LHCN-M2 (cell line): ENCODE measurements around the gene CLDN19. TPM values are rescaled to one million over a fixed set of nuclear protein-coding genes. Genes with fewer than 3 reads are reported as not detected.
"Not testable (repeated sequence)": the region's sequence is repeated elsewhere in the genome, so short reads cannot be mapped to it uniquely, and the experiment has no call there.

Experiments used
- DNase-seq: peaks from one replicate; pipeline ENCODE4 v3.0.0-alpha.2; 2012; ENCODE audit warnings: low read depth
- total RNA-seq: library from RNA; depleted of rRNA; stranded (reverse); fragments of >200 nt; gene quantifications from 2 replicates; pipeline ENCODE4 v1.2.3, GENCODE V29; 2014

Gene CLDN19
- total RNA-seq, 1 experiment from 2014 or later = not detected

GRCh38 chr1:42740851-42741580 is 980 bp upstream of the CLDN19 start:
- no peak for DNase-seq

- DNase-seq = no peak
Measured at GRCh38 chr1:42738678-42739226, 1.3 kb downstream of the CLDN19 start.

- no peak for DNase-seq
Measured at GRCh38 chr1:42737986-42738677, 1.9 kb downstream of the CLDN19 start.

- DNase-seq = no peak
Measured at GRCh38 chr1:42737257-42737656, 2.8 kb downstream of the CLDN19 start.

- DNase-seq = no peak
Measured at GRCh38 chr1:42736571-42737200, 3.4 kb downstream of the CLDN19 start.

- peak; percentile 14 for DNase-seq
Measured at GRCh38 chr1:42736152-42736551, 3.9 kb downstream of the CLDN19 start.

GRCh38 chr1:42735477-42736105 is 4.4 kb downstream of the CLDN19 start:
- DNase-seq = no peak

GRCh38 chr1:42735056-42735455 is 5.0 kb downstream of the CLDN19 start:
- no peak for DNase-seq

- no peak for DNase-seq
Measured at GRCh38 chr1:42734201-42735035, 5.6 kb downstream of the CLDN19 start.

GRCh38 chr1:42733415-42734200 is 6.4 kb downstream of the CLDN19 start:
- no peak for DNase-seq

- DNase-seq = peak; percentile 37
Measured at GRCh38 chr1:42732126-42732680, 7.8 kb downstream of the CLDN19 start.

- no peak for DNase-seq
Measured at GRCh38 chr1:42731585-42731984, 8.5 kb downstream of the CLDN19 start.

- peak; percentile 21 for DNase-seq
Measured at GRCh38 chr1:42730988-42731387, 9.0 kb downstream of the CLDN19 start.

GRCh38 chr1:42730002-42730401 is 10.0 kb downstream of the CLDN19 start:
- DNase-seq = no peak

- not testable (repeated sequence) for DNase-seq
Measured at GRCh38 chr1:42725820-42726219, 14.2 kb downstream of the CLDN19 start.

- peak; percentile 6 for DNase-seq
Measured at GRCh38 chr1:42723511-42723910, 16.5 kb downstream of the CLDN19 start.

- DNase-seq = not testable (repeated sequence)
Measured at GRCh38 chr1:42722403-42722802, 17.6 kb downstream of the CLDN19 start.

- no peak for DNase-seq
Measured at GRCh38 chr1:42721926-42722325, 18.1 kb downstream of the CLDN19 start.

GRCh38 chr1:42720868-42721267 is 19.2 kb downstream of the CLDN19 start:
- no peak for DNase-seq

GRCh38 chr1:42714441-42714840 is 25.6 kb downstream of the CLDN19 start:
- DNase-seq = not testable (repeated sequence)
